ENCODE measurements around the gene MGARP.
"Not testable (repeated sequence)": the region's sequence is repeated elsewhere in the genome, so short reads cannot be mapped to it uniquely, and the experiment has no call there.

Gene MGARP

DNA sequence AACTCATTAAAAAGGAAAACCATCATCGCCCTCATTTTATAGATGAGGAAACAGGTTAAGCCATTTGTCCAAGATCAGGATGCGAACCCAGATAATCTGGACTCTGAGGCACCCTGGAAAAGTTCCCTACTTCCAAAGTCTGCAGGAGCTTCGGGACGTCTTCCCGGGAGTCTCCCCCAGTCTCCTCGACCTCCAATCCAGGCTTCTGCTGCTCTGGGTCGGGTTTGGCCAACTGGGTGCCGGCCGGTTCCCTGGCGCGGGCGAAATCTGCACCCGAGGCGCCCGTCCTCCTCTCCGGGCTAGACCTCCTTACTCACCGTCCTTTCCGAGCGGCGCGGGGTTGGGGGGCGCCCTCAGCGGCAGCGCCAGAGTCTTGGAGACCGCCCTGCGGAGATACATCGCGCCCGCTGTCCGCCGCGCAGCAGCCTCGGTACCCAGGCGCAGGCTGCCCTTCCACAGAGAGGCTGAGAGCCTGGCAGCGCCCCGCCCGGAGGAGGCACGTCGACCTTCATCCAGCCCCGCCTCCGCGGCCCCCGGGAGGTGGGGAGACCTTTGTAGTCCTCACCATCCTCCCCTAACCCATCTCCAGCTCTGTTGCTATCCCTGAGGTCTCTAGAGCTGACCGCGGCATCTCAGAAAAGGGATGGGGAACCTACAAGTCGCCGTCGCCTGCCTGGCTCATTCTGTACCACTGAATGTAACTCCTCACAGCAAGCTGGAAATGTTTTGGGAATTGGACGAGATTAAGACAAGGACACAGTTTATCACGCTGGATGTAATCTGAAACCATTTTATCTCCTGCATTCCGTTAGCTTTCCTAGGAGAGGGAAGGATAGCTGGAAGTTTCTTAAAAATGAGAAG, at the start of gene MGARP:
TSS of gene MGARP (minus strand) at position 466 of the 861 bp plus-strand sequence. CDS start at position 399, 67 bp downstream.
- peak; percentile 91 for DNase-seq

- DNase-seq = no peak
Observed at GRCh38 chr4:139329665-139330200, 49.7 kb upstream of the MGARP start.

DNA sequence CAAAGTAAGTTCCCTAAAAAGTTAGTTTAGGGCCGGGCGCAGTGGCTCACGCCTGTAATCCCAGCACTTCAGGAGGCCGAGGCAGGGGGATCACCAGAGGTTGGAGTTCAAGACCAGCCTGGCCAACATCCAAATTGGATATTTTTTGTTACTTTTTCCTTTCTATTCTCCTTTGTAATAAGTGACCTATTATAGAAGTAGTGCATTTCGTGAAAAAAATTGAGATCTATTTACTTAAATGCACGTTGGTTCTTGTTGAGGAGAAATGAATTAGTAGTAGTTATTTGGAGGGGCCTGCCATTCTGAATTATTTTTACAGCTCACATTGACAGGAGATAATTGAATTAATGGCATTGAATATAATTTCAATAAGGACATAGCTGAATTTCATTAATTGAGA, 44.6 kb upstream of the MGARP start:
- DNase-seq = peak; percentile 82

DNA sequence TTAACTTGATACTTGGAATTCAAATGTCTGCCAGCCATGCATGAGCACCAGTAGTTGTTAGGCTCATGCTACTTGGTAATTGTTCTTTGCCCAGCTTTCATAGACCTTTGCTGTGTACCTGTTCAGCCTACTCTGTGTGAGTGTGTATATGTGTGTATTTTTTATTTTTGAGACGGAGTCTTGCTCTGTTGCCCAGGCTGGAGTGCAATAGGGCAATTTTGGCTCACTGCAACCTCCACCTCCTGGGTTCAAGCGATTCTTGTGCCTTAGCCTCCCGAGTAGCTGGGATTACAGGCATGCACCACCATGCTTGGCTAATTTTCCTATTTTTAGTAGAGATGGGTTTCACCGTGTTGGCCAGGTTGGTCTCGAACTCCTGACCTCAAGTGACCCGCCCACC, 42.5 kb upstream of the MGARP start:
- not testable (repeated sequence) for DNase-seq

GRCh38 chr4:139322070-139322469, 42.0 kb upstream of the MGARP start:
- not testable (repeated sequence) for DNase-seq

DNA sequence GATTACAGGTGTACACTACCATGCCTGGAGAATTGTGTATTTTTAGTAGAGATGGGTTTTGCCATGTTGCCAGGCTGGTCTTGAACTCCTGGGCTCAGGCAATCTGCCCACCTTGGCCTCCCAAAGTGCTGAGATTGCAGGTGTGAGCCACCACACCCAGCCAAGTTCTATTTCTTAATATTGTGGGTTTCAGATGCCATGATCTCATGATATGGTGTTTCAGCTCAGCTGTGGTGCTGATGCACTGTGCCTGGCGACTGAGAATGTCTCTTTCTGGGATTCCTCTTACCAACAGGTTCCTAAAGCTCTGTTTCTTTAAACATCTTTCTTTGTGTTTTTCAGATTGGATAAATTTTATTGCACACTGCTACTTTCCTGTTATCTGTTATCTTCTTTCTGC, 39.5 kb upstream of the MGARP start:
- DNase-seq = no peak

GRCh38 chr4:139317635-139318034, 37.6 kb upstream of the MGARP start:
- no peak for DNase-seq

GRCh38 chr4:139316733-139317132, 36.7 kb upstream of the MGARP start:
- DNase-seq = no peak

DNA sequence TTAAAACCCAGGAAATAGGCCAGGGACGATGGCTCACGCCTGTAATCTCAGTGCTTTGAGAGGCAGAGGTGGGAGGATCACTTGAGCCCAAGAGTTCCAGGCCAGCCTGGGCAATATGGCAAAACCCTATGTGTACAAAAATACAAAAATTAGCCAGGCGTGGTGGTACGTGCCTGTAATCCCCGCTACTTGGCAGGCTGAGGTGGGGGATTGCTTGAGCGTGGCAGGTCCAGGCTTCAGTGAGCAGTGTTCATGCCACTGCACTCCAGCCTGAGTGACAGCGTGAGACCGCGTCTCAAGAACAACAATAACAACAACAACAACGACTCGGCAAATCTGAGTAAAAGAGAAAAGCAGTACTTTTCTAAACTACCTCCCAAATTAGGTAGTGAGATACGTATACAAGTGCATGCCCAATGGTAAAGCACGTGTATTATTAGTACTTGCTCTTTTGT, 35.2 kb upstream of the MGARP start:
- DNase-seq = no peak

- DNase-seq = no peak
Observed at GRCh38 chr4:139314047-139314800, 34.2 kb upstream of the MGARP start.

DNA sequence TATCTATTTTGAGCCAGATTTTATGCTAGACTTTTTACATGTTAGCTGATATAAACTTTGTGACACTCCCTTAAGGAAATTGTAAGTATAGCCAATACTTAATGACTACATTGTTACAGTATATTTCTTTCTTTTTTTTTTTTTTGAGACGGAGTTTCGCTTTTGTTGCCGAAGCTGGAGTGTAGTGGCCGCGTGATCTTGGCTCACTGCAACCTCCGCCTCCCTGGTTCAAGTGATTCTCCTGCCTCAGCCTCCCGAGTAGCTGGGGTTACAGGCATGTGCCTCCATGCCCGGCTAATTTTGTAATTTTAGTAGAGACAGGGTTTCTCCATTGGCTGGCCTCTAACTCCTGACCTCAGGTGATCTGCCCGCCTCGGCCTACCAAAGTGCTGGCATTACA, 33.4 kb upstream of the MGARP start:
- DNase-seq = not testable (repeated sequence)

GRCh38 chr4:139312552-139313332, 32.7 kb upstream of the MGARP start:
- DNase-seq = no peak

- no peak for DNase-seq
Observed at GRCh38 chr4:139311909-139312308, 31.9 kb upstream of the MGARP start.

DNA sequence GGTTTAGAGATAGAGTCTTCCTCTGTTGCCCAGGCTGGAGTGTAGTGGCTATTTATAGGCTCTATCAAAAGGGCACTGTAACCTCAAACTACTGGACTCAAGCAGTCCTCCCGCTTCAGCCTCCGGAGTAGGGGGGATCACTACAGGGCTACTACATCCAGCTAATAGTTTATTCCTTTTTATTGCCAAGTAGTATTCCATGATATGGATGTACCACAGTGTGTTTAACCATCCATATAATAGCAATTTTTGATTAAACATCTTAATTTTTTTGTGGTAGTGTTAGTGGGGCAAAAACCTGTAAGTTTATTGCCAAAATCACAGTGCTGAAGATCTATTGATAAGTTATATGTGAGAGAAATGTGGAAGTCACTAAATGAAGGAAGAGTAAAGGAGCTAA, 24.9 kb upstream of the MGARP start:
- no peak for DNase-seq

DNA sequence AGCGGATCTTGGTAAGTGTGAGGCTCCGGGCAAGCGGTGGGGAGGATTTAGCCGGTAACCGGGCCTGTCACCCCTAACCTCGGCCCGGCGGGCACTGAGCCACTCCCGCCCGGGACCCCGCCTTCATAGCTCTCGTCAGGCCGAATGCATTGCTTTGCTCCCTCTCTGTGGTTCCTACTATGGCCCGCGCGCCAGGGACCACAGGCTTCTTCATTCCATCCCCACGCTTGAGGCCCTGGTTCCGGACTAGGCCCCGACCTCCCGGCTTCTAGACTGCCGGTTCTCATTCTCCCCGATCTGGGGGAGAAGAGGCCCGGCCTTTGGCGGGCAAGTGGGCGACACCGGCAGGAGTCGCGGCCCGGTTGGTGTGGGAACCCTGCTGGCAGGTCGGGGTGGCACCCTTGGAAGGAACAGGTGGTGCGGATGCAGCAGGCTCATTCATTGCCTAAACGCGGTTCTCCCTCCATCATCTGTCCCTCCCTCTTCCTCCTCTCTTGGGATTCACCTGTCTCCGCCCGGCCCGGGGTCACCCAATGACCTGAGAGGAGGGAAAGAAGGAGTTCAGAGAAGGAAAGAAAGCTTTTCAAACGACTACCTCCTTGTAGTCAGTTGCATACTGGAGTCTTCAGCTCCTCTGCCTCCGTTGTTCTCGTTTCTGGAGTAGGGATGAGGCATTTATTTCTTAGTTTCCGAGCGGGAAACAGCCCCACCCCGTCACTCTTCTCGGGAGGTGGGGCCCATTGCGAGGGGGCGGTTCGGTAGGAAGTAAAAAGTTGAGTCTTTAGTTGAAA, 22.0 kb upstream of the MGARP start, which contains the start of gene NDUFC1:
TSS of gene NDUFC1 (minus strand) at position 657 of the 791 bp plus-strand sequence. CDS start 6,679 bp downstream, outside the sequence.
- peak; percentile 81 for DNase-seq

DNA sequence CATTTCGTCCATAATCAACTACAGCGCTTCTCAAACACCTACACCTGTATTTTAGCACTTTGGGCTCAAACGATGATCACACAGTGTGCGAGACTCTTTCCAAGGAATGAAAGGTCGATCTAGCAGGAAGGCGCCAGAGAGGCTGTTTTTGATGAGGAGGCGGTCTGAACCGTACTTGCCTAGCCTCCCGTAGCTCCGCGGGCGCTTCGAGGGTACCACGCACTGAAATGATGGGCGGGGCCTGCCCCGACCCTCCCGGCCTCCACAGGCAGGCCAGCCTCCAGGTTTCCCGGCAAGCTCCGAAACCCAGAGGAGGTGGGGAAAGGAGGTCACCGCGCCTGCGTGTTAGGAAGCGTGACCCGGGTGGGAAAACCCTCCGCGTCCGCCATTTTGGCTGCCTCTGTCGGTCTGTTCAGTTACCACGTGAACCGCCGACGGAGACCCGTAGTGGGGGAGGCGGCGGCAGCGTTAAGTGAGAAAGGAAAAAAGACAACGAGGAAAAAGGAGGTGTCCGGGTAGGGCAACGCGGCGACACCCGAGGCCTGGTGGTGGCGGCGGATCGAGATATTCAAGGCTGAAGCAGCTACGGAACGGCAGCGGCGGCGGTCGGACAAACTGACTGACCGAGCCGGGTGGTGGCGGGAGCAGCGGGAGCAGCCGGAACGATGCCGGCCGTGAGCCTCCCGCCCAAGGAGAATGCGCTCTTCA, 21.2 kb upstream of the MGARP start, which contains the start of gene NAA15:
TSS of gene NAA15 (plus strand) at position 393 of the 708 bp plus-strand sequence. CDS start at position 666, 273 bp downstream.
- peak; percentile 99 for DNase-seq

DNA sequence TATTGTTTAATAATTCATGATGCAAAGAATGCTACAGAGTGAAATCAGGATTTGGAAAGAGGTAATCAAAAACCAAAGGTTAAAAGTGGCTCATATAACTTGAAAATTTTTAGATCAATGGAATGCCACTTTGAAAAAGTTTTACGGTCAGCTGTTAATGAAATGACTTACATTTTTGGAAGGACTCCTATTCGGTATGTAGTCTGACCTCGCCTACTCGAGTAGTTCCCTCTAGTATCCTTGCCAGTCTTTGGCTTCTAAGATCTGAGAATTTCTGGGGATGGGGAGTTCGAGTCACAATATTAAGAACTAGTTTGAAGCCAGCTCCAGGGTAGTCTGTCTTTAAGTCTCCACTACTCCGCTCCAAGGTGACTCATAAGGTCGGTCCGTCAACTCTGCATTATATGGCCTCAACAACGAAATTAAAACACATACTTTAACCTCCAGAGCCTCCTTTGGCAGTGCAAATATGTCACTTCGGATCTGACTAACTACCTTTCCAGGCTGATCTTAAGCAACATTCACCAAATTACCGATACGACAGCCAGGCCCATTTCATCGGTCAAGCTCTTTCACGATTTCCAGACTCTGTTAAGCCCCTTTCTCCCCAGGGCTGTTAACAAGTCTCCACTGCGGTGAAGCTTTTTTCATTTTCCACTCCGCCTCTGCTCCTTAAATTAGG, 20.5 kb upstream of the MGARP start:
- no peak for DNase-seq

DNA sequence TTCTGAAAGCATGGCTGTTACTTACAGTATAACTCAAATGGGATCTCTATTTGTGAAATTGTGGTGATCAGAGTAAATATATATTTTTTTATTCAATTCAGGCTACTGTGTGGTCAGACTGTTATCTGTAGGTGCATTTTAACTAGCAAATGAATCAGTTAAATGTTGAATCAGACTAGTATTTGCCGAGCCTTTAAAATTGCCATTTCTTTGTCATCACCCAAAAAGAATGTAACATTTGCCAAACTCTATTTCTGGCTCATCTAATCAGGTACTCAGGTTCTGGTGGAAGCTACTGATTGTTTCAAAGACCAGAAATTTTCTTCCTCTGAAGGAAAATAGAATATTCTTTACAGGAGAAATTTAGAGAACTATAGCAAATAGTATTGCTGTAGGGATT, 19.5 kb upstream of the MGARP start:
- DNase-seq = no peak

GRCh38 chr4:139297001-139297410, 17.0 kb upstream of the MGARP start:
- no peak for DNase-seq

- DNase-seq = no peak
Observed at GRCh38 chr4:139295942-139296299, 15.9 kb upstream of the MGARP start.
